Raji (cell line): ENCODE results near the gene ZXDC.

ENCODE experiments used
- POLR2A ChIP-seq: IDR thresholded peaks from 2 replicates; pipeline ENCODE4 v1.6.1; 2011; ENCODE audit warnings: low read depth, low read length, control low read depth; ENCODE audit not compliant: insufficient read depth

ZXDC gene

DNA sequence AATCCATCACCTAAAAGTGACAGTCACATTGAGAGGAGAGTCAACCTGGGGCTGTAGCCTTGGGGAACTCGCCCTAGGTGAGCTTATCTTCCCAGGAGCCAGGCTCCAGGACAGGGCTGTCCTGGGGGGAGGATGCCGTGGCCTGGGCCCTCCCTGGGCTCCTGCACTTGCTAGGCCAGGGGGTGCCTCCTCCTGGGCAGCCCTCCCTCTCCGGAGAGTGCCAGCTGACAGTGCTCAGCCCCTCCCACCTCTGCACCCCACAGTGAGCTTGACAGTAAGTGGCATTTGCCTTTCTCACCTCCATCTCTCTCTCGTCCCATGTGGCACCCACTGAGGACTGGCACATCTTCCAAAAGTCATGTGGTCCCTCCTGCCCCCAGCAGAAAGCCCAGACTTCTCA is 22.8 kb upstream of the ZXDC start:
- no peak for TF ChIP-seq POLR2A

DNA sequence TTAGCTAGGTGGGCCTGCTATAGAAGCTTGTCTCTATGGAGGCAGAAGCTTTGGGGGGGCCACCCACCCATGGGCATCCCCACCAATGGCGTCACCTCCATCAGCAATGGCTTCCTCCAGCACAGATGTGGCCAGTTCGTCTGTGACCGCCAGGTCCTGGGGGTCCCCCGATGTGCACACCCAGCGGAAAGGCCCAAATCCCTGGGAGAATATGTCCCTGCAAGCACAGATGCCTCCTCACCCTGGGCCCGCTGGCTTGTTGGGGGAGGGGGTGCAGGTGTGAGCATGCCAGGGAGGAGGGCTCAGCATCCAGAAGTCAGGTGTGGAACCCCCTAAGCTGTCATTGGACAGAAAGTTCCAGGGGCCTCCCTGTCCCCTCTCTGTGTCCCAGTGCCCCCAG is 22.3 kb upstream of the ZXDC start:
- TF ChIP-seq POLR2A: no peak

DNA sequence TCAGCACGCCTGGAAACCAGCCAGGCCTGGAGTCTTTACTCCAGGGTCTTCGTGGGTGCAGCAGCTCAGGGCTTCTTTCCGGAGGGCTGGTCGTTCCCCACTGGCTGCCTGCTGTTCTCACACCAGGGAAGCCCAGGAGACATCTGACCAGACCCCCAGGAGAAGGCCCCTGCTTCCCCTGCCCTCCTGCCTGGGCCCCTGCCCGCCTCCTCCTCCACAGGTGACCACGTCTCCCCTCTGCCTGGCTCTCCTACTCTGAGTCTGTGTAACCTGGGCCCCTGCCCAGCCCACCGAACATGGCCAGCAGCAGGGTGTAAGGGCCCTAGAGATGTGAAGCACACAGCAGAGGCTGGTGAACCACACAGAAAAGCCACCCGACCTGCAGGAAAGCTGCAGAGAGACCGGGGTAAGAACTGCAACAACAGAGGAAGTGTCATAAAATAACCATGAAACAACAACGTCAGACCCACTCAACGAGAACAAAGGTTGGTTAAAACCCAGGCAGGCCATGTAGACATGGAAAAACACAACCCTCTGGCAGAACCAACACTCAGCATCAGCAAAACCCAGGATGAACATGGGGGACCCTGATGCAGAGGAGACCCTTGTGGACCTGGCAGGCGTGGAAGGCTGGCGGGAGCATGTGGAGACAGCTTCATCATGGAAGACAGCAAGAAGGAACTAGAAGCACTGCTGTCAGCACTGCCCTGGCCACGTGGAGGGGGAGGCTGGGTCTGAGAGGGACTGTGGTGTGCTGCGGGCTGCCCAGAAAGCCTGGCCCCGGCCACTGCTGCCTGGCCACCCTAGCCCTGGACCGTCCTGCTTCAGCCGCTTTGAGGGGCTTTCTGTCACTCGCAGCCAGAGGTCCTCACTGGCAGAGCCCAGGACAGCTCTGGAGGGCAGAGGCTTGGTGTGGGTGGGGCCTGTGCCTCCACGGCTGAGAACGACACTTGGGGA is 21.5 kb upstream of the ZXDC start:
- no peak for TF ChIP-seq POLR2A

DNA sequence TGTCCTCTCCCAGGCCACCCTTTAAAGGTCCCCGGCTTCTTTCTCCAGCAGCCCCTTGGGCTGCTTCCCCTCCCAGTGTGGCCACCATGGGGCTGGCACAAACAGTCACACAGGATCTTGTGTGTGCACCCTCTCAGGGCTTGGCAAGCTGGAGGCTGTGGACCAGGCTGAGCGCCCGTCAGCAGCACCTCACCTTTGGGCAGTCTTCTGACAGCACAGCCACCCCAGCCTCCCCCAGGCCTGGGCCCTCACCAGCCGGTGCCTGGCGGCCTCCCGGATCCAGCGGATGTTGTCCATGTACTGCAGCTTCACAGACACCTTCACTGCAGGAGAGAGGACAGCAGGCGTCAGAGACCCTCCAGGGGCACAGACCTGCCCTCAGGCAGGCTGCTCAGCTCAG is 20.1 kb upstream of the ZXDC start:
- no peak for TF ChIP-seq POLR2A

DNA sequence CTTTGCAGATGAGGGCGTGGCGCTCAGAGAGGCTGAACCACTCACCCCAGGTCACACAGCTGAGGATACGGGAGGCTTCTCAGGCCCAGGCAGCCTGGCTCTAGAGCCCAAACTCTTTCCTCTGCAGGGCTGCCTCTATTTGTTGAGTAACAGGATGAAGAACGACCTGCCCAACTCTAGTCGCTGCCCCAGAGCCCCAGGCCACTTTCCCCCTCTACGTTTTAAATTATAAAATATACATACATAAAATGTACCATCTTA is 19.2 kb upstream of the ZXDC start:
- TF ChIP-seq POLR2A: no peak

DNA sequence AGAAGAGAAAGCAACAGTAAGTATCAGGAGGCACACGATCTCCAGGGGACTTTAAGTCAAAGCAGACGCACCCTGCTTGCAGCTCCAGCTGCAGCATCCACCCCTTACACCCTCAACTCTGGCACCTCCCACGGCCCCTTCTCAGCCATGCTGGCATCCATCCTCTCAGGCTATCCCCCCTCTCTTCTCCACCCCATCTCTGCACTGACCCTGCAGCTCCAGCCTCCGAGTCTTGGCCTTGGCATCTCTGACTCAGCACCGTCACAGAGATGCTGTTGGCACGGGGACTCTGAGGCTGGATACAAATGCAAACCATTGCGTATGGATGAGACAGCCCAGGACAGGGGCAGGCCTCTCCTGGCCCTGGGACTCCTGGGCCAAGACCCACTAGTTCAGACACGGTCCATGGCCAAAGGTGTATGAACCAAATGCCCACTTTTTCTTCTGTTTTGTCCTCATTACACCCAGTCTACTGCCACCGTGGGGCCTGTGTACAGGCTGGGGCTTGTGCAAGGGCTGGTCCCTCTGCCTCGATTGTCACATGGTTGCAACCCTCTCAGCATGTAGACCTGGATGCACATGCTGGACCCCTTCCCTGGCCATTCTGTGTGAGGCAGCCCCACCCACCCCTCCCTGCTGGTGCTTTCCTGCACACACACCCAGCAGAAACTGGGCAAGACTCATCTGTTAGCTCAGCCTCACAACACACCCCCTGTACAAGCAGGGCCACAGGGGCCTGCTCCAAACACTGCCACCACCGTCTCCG is 18.7 kb upstream of the ZXDC start:
- no peak for TF ChIP-seq POLR2A

DNA sequence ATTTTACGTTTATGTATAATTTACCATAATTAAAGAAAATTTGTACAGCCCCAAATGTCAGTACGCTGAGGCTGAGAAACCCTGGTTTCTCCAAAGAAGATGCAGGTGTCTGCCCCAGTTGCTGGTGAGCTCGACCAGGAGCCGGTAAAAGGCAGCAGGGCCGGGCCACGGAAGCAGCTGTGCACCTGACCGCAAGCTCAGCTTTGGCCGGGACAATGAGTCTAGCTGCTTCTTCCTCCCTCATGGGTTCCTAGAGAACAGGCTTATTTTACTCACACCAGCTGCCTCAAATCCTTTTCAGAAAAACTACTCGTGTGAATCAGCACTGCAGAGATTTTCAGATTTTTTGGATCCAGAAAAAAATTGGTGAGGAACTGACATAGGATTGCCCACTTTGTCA is 18.0 kb upstream of the ZXDC start:
- no peak for TF ChIP-seq POLR2A

DNA sequence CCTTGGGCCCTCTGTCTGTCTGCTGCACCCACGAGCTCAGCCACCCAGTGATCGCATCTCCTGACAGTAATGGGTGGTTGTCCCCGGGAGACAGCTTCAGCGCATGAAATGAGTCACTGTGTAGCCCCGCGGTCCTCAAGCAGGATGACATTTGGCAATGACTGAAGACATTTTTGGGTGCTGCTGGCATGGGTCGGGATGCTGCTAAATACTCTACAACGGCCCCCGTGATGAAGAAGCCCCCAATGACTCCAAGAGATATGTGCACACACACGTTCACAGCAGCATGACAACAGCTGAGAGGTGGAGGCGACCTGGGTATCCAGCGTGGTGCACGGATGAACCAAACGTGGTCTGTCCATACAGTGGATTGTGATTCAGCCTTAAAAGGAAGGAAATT is 17.4 kb upstream of the ZXDC start:
- TF ChIP-seq POLR2A: no peak

DNA sequence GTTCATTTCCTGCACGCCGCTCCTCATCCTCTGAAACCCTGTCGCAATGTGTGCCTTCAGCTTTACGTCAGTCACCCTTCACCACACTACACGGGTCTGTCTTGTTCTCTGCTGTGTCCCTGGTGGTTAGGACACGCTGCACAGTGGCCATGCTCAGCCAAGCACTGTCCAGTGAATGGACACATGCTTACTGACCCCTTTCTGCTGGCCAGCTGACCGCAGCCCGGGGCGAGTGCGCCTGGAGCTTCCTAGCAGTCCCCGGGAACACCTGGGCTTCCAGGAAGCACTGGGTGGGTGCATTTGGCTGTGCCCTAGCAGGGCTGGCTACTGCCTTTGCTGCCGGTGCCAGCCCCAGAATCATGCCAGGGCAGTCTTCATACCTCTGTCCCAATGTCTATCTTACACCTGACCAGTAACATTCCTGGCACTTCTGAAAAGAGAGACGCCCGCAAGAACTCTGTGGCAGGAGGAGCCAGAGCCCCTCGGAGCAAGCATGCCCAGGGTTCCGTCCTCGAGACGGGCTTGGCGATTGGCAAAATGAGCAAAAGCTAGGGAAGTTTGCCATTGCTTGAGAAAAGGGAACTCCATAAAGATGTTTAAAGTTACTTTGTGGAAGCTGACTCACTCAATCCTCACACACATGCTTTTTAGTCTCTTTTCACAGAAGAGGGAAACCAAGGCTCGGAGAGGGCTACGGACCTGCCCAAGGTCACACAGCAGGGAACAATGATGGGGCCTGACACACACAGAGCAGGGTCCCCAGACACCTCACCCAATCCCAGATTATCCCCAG is 15.7 kb upstream of the ZXDC start:
- TF ChIP-seq POLR2A: no peak

DNA sequence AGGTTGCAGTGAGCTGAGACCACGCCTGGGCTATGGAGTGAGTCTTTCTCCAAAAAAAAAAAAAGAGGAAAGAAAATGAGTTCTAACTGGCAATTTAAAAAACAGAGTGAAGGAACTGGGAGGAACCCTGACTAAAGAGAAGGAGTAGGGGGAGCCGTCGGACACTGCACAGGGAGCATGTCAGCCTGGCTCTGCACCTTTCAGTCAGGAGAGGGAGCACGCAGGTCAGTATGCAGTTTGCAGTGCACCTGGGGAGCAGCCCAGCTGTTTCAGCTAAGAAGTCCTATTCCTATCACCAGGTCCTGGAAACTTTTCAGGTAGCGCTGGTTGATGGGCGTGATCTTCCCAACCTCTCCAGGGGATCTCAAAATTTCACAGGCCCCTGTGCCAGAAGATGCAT is 14.9 kb upstream of the ZXDC start:
- no peak for TF ChIP-seq POLR2A

DNA sequence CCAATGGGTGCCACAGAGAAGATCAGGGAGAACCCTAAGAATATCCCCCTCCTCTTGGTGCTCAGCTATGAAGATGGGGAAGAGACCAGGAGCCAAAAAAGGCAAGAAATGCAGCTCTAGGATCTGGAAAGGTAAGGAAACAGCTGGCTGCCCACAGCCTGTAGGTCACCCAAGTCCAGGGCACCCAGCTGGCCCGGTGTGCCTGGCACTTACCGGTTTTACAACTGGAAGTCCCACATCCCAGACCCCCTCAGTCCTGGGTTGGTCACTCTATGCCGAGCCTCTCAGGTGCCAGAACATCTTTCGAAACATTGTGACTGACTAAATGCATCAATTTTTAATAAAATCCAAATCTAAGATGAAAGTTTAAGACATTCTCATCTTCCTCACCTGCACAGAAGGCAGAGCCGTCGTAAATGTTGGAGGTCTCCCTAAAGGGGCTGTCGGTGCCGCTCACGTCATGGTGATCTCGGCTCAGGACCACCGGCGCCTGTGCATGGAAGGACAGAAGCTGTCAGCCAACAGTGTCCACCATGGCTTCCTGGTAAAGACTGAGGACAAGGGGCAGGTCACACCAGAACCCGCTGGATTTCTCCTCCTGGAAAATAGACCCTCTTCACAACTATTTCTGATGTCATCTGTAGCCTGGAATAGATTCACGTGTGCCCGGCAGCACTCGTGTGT is 13.3 kb upstream of the ZXDC start:
- TF ChIP-seq POLR2A: no peak

DNA sequence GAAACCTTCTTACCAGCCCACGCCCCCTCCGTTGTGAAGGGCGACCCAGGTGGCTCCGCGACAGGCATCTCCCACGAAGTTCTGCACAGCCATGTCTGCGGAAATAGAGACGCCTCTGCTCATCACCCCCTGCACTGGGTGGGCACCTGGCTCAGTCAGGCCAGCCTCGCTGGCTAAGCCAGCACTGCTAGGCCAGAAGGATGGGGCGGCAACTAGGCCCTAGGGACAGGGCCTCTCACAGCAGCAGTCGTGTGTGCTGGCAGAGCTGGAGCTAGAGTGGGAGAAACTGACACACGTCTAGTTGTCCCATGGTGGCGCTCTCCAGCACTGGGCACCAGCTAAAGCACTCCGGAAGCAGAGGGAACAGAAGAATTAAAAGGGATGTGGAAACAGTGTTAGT is 12.5 kb upstream of the ZXDC start:
- TF ChIP-seq POLR2A: no peak

DNA sequence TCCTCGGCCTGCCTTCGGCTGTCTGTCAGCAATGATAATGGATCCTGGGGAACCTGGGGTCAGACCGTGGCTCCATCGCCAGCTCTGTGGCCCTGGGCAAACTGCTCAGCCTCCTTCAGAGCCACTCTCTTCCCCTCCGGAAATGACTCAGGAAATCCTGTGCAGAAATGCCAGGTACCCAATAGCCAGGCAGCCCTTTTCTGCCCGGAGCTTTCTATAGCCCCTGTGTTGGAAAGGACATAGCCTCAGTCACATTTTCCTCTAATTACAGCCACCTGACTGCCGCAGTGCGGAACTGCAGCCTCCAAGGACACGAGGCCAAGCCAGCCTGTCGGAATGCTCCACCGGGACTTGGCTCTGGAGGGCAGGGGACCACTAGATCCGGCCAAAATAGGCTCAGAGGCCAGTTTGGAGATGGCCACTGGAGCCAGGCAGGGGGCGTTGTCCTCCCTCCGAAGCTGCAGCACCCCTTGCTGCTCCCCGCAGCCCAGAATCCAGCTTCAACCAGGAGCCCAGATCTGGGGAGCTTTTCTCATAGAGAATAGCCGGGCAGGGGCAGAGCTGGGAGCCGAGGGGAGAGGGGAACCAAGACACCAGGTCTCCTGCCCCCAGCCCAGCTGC is 11.6 kb upstream of the ZXDC start:
- TF ChIP-seq POLR2A: no peak

DNA sequence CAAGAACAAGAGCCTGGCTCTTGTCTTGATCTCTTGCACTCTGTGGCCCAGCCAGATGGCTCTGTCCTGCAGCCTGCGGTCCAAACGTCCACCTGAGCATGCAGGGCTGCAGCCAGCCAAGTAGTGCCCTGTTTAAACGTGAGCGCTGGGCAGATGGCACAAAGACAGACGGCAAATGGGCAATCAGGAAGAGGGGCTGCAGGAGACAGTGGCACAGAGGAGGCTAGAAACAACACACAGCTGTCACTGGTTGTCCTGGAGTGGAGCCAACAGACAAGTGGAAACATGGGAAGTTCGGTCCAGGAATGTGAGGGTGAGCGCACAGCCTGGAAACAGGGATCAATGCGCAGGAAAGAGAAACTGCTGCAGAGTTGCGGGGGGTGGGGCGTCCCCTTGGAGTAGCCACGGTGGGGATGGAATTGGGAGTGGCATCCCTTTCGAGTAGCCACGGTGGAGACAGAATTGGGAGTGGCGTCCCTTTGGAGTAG is 10.7 kb upstream of the ZXDC start:
- TF ChIP-seq POLR2A: no peak
